Measurements from ENCODE around the gene KLK2. TPM values are rescaled to one million over a fixed set of nuclear protein-coding genes. Genes with fewer than 3 reads are reported as not detected.

KLK2 gene
- total and polyA plus RNA-seq, 2 of the 13 experiments (the other 11 are each of a cell fraction or from before 2014, with no cell fraction given): 0.11 TPM; not detected in 1

DNA sequence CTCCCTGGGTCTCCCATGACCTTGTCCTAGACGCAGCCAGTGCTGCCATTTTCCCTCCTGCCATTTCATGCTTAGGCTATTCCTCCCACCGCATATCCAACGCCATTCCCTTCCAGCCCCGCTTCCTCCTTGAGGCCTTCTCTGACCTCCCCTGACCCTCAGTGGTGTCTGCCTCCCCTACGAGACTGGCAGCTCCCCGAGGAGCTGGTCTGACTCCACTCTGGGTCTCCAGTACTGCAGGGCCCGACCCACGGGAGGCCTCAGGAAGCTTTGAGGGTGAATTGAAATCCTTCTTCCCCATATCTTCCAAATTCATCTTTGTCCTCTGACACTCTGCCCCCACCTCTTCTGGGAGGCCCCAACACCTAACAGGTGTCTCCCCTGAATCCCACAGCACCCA is 40.6 kb upstream of the KLK2 start (continued):
- no peak for TF ChIP-seq PHF21A (CRISPR knock-in tag; IDR thresholded peaks at IDR 0.05)

DNA sequence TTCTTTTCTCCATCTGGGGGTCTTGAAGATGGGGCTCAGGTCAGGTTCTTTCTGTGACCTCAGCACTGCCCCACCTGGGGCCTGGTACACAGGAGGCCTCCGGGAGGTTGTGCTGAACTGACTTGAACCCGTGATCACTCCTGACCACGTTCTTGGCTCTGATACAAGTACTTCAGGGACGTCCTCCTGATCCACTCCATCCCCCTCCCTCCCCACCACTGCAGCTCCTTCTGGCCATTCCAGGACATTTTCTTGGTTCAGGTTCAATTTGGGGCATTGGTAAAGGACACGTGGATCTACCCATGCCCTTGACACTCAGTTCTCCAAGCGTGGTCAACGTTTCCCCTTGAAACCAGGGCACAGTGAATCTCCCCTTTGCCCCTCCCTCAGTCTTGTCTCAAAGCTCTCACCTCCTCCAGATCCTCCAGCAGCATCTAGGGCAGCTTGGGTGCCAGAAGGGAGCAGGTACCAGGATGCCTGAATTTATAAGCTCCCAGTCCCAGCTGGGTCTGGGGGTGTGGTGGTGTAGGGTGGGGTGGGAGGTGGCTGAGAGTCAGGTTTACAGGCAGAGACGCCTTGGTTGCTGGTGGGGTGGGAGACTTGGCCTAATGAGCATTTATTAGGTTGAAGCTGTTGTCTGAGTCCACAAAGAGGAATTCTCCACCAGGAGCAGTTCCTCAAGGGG is 40.0 kb upstream of the KLK2 start, which contains the start of gene KLK15:
Gene KLK15, minus strand, starts transcription at position 458 of the 685 bp plus-strand sequence. CDS start 2,082 bp downstream, outside the sequence.
- Histone ChIP-seq H3K36me3 (replicated peaks in 1 of 2; ENCODE audit: control insufficient read depth in 1 of 2, insufficient read depth in 2 of 2, low read length in 2 of 2) (no peaks in the 10 kb centered on the region), H3K4me2 (ENCODE audit: low read depth, low read length) (no peak within 1 kb of the TSS), H3K79me2 (ENCODE audit: insufficient read depth, low read length) (no peaks in the 10 kb centered on the region), H3K4me1 (ENCODE audit: insufficient read depth, low read length) (peaks cover 17% of the 10 kb centered on the region), H4K20me1 (ENCODE audit: insufficient read depth, low read length) (no peaks in the 10 kb centered on the region), H3K27me3 (ENCODE audit: control insufficient read depth in 1 of 2, insufficient read depth in 2 of 2, low read length in 2 of 2) (peaks cover 0 to 43% of the 10 kb centered on the region in 2 experiments; a peak in 2 of 5 replicates), H3K9me3 (ENCODE audit: low read length) (no peaks in the 10 kb centered on the region), H2AFZ (ENCODE audit: low read length) (no peak within 1 kb of the TSS), H3K27ac (ENCODE audit: extremely low read length, insufficient read depth, low read length) (no peak within 1 kb of the TSS), H3K9ac (ENCODE audit: insufficient read depth, low read depth, low read length) (no peak within 1 kb of the TSS), H3K4me3 (replicated peaks in 1 of 3; ENCODE audit: insufficient read depth in 1 of 3, low read depth in 2 of 3, low read length in 3 of 3) (no peak within 1 kb of the TSS)
- in situ Hi-C loops (cut with HindIII; ENCODE audit: extremely low pct_ligation_motif_present, low pct_unique_long_range_greater_than_20kb) (no loop called here), intact Hi-C loops (cut with micrococcal nuclease; ENCODE audit: unreplicated experiment) (no loop called here)
- ChIA-PET POLR2A (no interaction called here), CTCF (ENCODE audit: low intra/inter-chr PET ratio, low total read pairs) (no interaction called here)
- no peak for TF ChIP-seq ZBTB26 (CRISPR knock-in tag; IDR thresholded peaks at IDR 0.05; ENCODE audit: borderline replicate concordance)
- TF ChIP-seq ARHGAP35 (CRISPR knock-in tag; IDR thresholded peaks at IDR 0.05; ENCODE audit: borderline replicate concordance): no peak
- TF ChIP-seq ZNF142 (CRISPR knock-in tag; IDR thresholded peaks at IDR 0.05): no peak
- TF ChIP-seq ELF3 (CRISPR knock-in tag; IDR thresholded peaks at IDR 0.05): no peak
- no peak for TF ChIP-seq KDM1A (CRISPR knock-in tag; IDR thresholded peaks at IDR 0.05)
- TF ChIP-seq JUN (CRISPR knock-in tag; IDR thresholded peaks at IDR 0.05): no peak
- TF ChIP-seq ZNF777 (CRISPR knock-in tag; IDR thresholded peaks at IDR 0.05): no peak
- TF ChIP-seq NRL (CRISPR knock-in tag; IDR thresholded peaks at IDR 0.05; ENCODE audit: borderline replicate concordance): no peak
- TF ChIP-seq ZNF431 (CRISPR knock-in tag; IDR thresholded peaks at IDR 0.05; ENCODE audit: borderline replicate concordance, low read depth): no peak
- TF ChIP-seq MIXL1 (CRISPR knock-in tag; IDR thresholded peaks at IDR 0.05): no peak
- TF ChIP-seq SP5 (CRISPR knock-in tag; IDR thresholded peaks at IDR 0.05; ENCODE audit: borderline replicate concordance, low read depth): no peak
- DNase-seq (ENCODE audit: low spot score) (no peak), ATAC-seq (no peak), FAIRE-seq (no peak)
- BruUV-seq (replicated peaks): no TSS peak
- WGBS (ENCODE audit: low lambda C conversion rate): 5% methylated on average over 7 of the region's 8 CpGs

Data from HepG2 (cell line).